RWPE2 (cell line): ENCODE results near the gene BEGAIN.

Experiments used
- ATAC-seq: fragments of 200-7000 bp; cut with Tn5 transposase; 3 replicates; pipeline ENCODE4 v1.9.1; 2021; ENCODE audit warnings: low read depth
- DNase-seq: peaks from one replicate; pipeline ENCODE4 v3.0.0-alpha.2; 2020; ENCODE audit warnings: low spot score
- H3K27ac ChIP-seq: fragments of 450-650 bp; 2 replicates; pipeline ENCODE4 v1.5.1; 2017; ENCODE audit warnings: mild to moderate bottlenecking; ENCODE audit not compliant: poor library complexity, severe bottlenecking
- H3K27me3 ChIP-seq: fragments of 250-450 bp; sonication (Bioruptor Pico); 2 replicates; pipeline ENCODE4 v1.5.1; 2021; ENCODE audit warnings: mild to moderate bottlenecking, moderate library complexity; ENCODE audit not compliant: insufficient read depth, poor library complexity, severe bottlenecking
- H3K36me3 ChIP-seq: fragments of 250-450 bp; sonication (Bioruptor Pico); 2 replicates; pipeline ENCODE4 v1.5.1; 2020; ENCODE audit warnings: low read depth, mild to moderate bottlenecking, moderate library complexity
- H3K4me1 ChIP-seq: fragments of 250-450 bp; sonication (Bioruptor Pico); 2 replicates; pipeline ENCODE4 v1.5.1; 2021; ENCODE audit warnings: mild to moderate bottlenecking, moderate library complexity; ENCODE audit not compliant: insufficient read depth, poor library complexity, severe bottlenecking
- H3K4me3 ChIP-seq: fragments of 250-450 bp; sonication (Bioruptor Pico); 2 replicates; pipeline ENCODE4 v1.5.1; 2021; ENCODE audit warnings: mild to moderate bottlenecking, moderate library complexity; ENCODE audit not compliant: severe bottlenecking
- H3K9me3 ChIP-seq: fragments of 250-450 bp; sonication (Bioruptor Pico); 2 replicates; pipeline ENCODE4 v1.5.1; 2021; ENCODE audit warnings: mild to moderate bottlenecking, moderate library complexity; ENCODE audit not compliant: severe bottlenecking
- TF ChIP-seq, protein P1 (sequence below): fragments of 450-650 bp; IDR thresholded peaks from one replicate; pipeline ENCODE4 v1.5.1; 2017; ENCODE audit warnings: mild to moderate bottlenecking, moderate library complexity; ENCODE audit not compliant: poor library complexity, severe bottlenecking

BEGAIN gene

DNA sequence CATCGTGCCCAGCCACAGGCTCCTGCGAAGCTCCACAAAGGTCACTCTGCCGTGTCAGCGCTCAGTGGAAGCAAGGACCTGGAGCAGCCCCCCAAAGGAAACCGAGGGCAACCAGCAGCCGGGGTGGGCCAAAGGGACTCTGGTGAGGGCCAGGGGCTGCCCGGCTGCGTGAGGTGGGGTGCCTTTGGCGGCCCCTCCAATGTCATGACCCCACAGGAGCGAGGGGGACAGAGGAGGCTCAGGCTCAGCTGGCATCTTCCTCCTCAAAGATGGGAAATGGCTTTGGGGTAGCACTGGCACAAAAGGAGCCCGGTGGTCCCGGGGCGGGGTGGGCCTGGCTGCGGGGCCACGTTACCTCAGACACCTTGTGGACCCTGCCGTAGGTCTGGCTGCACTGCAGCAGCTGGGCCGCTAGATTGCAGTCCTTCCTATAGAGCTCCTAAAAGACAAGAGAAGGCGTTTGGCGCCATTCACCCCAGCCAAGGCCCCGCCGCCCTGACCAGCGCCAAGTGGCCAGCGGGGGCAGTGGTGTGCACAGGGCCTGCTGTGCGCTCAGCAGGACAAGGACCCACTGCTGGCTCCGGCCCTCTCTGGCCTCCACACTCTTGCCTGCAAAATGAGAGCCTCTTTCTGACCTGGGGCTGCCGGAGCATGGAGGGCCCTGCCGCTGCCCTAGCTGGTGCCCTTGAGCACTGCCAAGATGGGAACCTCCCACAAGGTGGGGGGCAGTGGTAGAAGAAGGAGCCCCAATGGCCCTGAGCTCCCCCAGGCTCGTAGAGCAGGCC lies 46.9 kb downstream of the BEGAIN start:
- Histone ChIP-seq H3K27me3 (no peaks in the 10 kb centered on the region), H3K9me3 (no peaks in the 10 kb centered on the region), H3K36me3 (no peaks in the 10 kb centered on the region), H3K4me3 (no peak overlapping the region), H3K4me1 (no peaks in the 10 kb centered on the region), H3K27ac (no peak overlapping the region)
- TF ChIP-seq, protein P1, sequence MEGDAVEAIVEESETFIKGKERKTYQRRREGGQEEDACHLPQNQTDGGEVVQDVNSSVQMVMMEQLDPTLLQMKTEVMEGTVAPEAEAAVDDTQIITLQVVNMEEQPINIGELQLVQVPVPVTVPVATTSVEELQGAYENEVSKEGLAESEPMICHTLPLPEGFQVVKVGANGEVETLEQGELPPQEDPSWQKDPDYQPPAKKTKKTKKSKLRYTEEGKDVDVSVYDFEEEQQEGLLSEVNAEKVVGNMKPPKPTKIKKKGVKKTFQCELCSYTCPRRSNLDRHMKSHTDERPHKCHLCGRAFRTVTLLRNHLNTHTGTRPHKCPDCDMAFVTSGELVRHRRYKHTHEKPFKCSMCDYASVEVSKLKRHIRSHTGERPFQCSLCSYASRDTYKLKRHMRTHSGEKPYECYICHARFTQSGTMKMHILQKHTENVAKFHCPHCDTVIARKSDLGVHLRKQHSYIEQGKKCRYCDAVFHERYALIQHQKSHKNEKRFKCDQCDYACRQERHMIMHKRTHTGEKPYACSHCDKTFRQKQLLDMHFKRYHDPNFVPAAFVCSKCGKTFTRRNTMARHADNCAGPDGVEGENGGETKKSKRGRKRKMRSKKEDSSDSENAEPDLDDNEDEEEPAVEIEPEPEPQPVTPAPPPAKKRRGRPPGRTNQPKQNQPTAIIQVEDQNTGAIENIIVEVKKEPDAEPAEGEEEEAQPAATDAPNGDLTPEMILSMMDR = peak; percentile 33
- peak; percentile 58 for DNase-seq
- ATAC-seq = no peak

DNA sequence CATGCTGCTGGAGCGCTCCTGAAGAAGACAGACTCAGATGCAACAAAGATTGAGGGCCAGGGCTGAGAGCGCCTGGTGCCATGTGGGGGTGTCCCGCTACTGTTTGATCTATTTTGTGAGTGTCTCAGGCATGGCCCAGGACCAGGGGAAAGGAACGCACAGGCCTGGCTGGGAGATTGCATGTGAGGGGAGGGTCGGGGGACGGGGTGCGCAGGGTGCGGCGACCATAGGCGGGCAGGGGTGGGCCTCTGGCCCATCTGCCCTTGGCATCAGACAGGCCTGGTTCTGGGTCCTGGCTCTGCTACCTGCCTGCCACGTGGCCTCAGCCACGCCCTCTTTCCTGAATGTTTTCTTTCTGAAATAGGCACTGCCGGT lies 47.5 kb downstream of the BEGAIN start:
- peak; percentile 69 for DNase-seq
- no peak for ATAC-seq
- Histone ChIP-seq H3K9me3 (no peaks in the 10 kb centered on the region), H3K4me1 (no peaks in the 10 kb centered on the region), H3K27me3 (no peaks in the 10 kb centered on the region), H3K4me3 (no peak overlapping the region), H3K36me3 (no peaks in the 10 kb centered on the region), H3K27ac (no peak overlapping the region)
- TF ChIP-seq, protein P1 = no peak

DNA sequence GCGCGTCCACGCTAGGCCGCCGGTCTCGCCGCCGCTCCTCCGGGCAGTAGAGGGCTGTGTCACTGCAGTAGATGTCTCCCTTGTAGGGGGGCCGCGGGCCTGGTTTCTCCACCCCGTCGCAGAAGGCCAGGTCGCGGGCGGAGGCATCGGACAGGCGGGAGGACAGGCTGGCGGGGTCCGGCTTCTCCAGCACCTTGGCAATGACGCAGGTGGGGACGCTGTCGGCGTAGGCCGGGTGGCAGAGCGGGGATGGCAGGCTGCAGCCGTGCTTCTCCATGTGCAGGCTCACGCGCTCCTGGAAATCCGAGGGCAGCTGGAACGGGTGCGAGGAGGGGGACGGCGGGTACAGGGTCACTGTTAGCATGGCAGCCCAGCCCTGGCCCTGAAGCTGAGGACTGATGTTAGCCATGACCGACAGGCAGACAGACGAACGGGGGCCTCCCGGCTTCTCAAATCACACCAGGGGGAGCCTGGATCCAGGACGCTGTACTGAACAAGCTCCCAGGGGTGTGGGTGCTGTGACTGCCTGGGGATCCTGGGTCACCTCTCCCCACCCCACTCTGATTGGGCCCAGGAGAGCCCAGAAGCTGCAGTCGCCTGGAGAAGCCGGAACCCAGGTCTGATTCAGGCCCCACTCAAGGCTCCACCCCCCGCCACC lies 48.1 kb downstream of the BEGAIN start:
- H3K27ac ChIP-seq = no peak overlapping the region
- no peak overlapping the region for H3K4me3 ChIP-seq
- no peaks in the 10 kb centered on the region for H3K27me3 ChIP-seq
- no peaks in the 10 kb centered on the region for H3K4me1 ChIP-seq
- TF ChIP-seq, protein P1 = no peak
- DNase-seq = peak; percentile 77
- no peaks in the 10 kb centered on the region for H3K9me3 ChIP-seq
- no peaks in the 10 kb centered on the region for H3K36me3 ChIP-seq
- no peak for ATAC-seq

DNA sequence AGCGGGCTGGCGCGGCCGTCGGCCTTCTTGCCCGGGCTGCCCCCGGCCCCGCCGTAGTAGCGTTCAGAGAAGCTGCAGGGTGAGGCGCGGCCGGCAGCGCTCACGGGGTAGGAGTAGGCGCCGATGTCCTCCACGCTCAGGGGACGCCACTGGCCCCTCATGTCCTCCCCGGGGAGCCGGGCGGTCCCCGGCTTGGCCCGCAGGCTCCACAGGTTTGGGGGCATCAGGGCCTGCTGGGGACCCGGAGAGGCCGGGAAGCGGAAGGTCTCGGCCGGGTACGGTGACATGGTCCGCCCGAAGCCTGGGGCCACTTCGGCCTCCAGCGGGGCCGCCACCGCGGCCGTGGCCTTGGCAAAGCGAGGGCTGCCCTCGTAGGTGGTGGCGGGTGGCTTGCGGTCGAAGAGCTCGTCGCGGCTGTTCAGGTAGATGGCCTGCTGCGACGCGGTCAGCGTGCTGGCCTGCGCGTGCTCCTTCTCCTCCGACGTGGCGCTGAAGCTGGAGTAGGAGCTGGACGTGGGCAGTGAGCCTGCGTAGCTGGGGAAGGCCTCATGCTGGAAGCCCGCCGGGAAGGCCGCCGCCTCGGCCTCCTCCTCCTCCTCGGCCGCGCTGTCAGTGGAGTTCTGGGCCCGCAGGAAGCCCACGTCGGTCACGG lies 48.7 kb downstream of the BEGAIN start:
- Histone ChIP-seq H3K4me3 (no peak overlapping the region), H3K27ac (no peak overlapping the region), H3K36me3 (no peaks in the 10 kb centered on the region), H3K4me1 (peaks cover under 1% of the 10 kb centered on the region), H3K9me3 (no peaks in the 10 kb centered on the region), H3K27me3 (no peaks in the 10 kb centered on the region)
- DNase-seq (peak; percentile 73), ATAC-seq (no peak)
- TF ChIP-seq, protein P1 = no peak
